Kidney (tissue), 14 donors: ENCODE results near the gene AADACL3. TPM values are rescaled to one million over a fixed set of nuclear protein-coding genes. Genes with fewer than 3 reads are reported as not detected.

Source experiments
- DNase-seq, 5 donors: peaks; one replicate each; pipeline ENCODE4 v3.0.0-alpha.2; 2013 to 2020
- FAIRE-seq: peaks from 2 replicates; lab custom pipeline; 2012; peaks lifted over from hg19 to GRCh38; lab: Jason Lieb, UNC
- H3K27ac ChIP-seq, 2 donors: one replicate each; pipeline ENCODE4 v1.7.0; 2013; ENCODE audit warnings: low read depth in 2 of 2, low read length in 2 of 2, inconsistent platforms in 1 of 2
- H3K27me3 ChIP-seq: one replicate; pipeline ENCODE4 v1.7.1; 2013; ENCODE audit warnings: low read length, inconsistent platforms; ENCODE audit not compliant: control insufficient read depth, insufficient read depth
- H3K36me3 ChIP-seq, 3 donors: one replicate each; pipeline versions ENCODE4 v1.7.0 to v1.7.1; 2013; ENCODE audit warnings: low read length in 3 of 3, control low read depth in 1 of 3, inconsistent platforms in 1 of 3; ENCODE audit not compliant: insufficient read depth in 3 of 3, control insufficient read depth in 2 of 3
- H3K4me1 ChIP-seq, 3 donors: one replicate each; pipeline versions ENCODE4 v1.7.0 to v1.7.1; 2013; ENCODE audit warnings: low read length in 3 of 3, inconsistent platforms in 1 of 3, low read depth in 1 of 3; ENCODE audit not compliant: control insufficient read depth in 2 of 3, insufficient read depth in 2 of 3
- H3K4me3 ChIP-seq, 3 donors: one replicate each; pipeline versions ENCODE4 v1.7.0 to v1.8.1; 2013; ENCODE audit warnings: low read length in 3 of 3, control low read depth in 1 of 3, inconsistent platforms in 1 of 3
- H3K9ac ChIP-seq, 3 donors: one replicate each; pipeline versions ENCODE4 v1.7.0 to v1.7.1; 2013; ENCODE audit warnings: low read length in 3 of 3, control low read depth in 1 of 3, inconsistent platforms in 1 of 3
- H3K9me3 ChIP-seq, 3 donors: one replicate each; pipeline versions ENCODE4 v1.7.0 to v1.7.1; 2013; ENCODE audit warnings: low read length in 3 of 3, control low read depth in 1 of 3, inconsistent platforms in 1 of 3; ENCODE audit not compliant: control insufficient read depth in 2 of 3, insufficient read depth in 1 of 3
- CTCF ChIP-seq: IDR thresholded peaks from 3 replicates; pipeline ENCODE4 v1.5.1; 2012; ENCODE audit warnings: mild to moderate bottlenecking, moderate library complexity, borderline replicate concordance; ENCODE audit not compliant: insufficient read depth; ENCODE audit errors: extremely low read depth
- intact Hi-C: fragments of 100-400 bp; cut with DNase I; formaldehyde crosslinking; loops from one replicate; pipeline ENCODE4 v1.11.1; 2022
- polyA plus RNA-seq: library from polyadenylated mRNA; stranded (reverse); fragments of 350-450 nt; fragmentation: Illumina TruSeq; extraction: RNeasy Lipid Tissue Mini Kit (QIAGEN cat#74804); gene quantifications from one replicate; pipeline ENCODE4 v1.2.3, GENCODE V29; 2014; ENCODE audit warnings: low read depth, low replicate concordance; ENCODE audit not compliant: insufficient read depth
- total RNA-seq: library from RNA; stranded (reverse); fragmentation: NEBNext Ultra II Directional; extraction: Animal tissue kit (Norgen Biotek cat#: 25700); gene quantifications from one replicate; pipeline ENCODE4 v1.2.1, GENCODE V29; 2021
- donor health status: control.
- donor health status: control.
- donor health status: control.
- donor health status: control.
- donor health status: control.
- donor health status: DM: yes; HTN: yes; CAD: no.
- donor health status: Normal renal cell carcinoma (clear cell type).

AADACL3 gene
- total and polyA plus RNA-seq, 2 donors from 2014 or later = not detected

DNA sequence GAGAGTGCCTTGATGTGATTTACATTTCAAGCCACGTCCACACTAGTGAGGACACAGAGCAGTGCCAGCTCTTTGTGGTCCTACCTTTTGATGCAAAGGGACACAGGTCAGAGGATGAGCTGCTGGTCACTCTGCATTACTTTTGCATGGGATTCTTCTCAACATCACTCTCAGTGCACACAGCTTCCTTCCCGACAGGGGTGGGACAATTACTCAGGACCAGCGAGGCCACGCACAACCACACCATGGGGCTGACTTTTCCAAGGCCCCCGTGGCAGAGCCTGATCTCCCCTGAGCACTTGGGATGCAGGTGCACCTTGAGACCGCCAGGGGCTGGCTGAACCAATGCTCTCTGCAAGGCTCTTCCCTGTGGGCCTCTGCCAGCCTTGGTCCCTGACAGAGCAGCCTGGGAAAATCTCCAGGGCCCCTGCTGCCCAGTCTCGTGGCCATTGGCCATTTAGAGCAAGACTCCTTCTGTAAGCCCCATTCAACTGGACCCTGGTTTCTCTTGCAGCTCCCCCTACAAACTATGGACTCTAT, 44.4 kb downstream of the AADACL3 start:
- FAIRE-seq (no peak), DNase-seq (no peak)
- Histone ChIP-seq H3K27me3 (no peaks in the 10 kb centered on the region), H3K36me3 (no peaks in the 10 kb centered on the region), H3K4me3 (no peak overlapping the region), H3K27ac (no peak overlapping the region), H3K4me1 (no peaks in the 10 kb centered on the region), H3K9ac (no peak overlapping the region), H3K9me3 (no peaks in the 10 kb centered on the region)
- TF ChIP-seq CTCF = no peak
- intact Hi-C loops = no loop called here

DNA sequence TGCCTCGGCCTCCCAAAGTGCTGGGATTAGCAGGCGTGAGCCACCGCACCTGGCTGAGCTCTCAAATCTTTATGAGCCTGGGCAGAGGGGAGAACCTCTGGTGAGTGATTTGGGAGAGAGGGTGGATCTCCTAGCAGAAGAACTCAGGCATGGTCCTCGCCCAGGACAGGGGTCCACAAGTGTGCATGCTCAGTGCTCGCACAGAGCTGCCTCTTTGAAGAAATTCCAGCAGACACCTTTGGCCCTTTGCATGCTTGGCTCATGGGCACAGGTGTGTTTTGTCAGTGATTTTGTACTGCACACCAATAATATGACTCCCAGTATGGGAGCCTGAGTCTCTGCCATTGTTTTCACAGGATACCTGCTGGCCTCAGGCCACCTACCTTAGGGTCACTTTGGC, 45.9 kb downstream of the AADACL3 start:
- H3K4me1 ChIP-seq = no peaks in the 10 kb centered on the region
- DNase-seq (no peak), FAIRE-seq (no peak)
- H3K9ac ChIP-seq = no peak overlapping the region
- intact Hi-C loops = no loop called here
- no peaks in the 10 kb centered on the region for H3K36me3 ChIP-seq
- H3K4me3 ChIP-seq = no peak overlapping the region
- no peak overlapping the region for H3K27ac ChIP-seq
- TF ChIP-seq CTCF = no peak
- H3K27me3 ChIP-seq = no peaks in the 10 kb centered on the region
- no peaks in the 10 kb centered on the region for H3K9me3 ChIP-seq

- TF ChIP-seq CTCF = no peak
- no peaks in the 10 kb centered on the region for H3K4me1 ChIP-seq
- H3K9me3 ChIP-seq = no peaks in the 10 kb centered on the region
- H3K9ac ChIP-seq = no peak overlapping the region
- DNase-seq (no peak), FAIRE-seq (no peak)
- no peak overlapping the region for H3K4me3 ChIP-seq
- intact Hi-C loops = no loop called here
- no peak overlapping the region for H3K27ac ChIP-seq
- H3K27me3 ChIP-seq = no peaks in the 10 kb centered on the region
- H3K36me3 ChIP-seq = no peaks in the 10 kb centered on the region
Measured at GRCh38 chr1:12762766-12763165, 46.9 kb downstream of the AADACL3 start.

- no peak overlapping the region for H3K4me3 ChIP-seq
- no peaks in the 10 kb centered on the region for H3K4me1 ChIP-seq
- no peak overlapping the region for H3K27ac ChIP-seq
- DNase-seq (no peak), FAIRE-seq (no peak)
- no peak for TF ChIP-seq CTCF
- no peaks in the 10 kb centered on the region for H3K9me3 ChIP-seq
- H3K27me3 ChIP-seq = no peaks in the 10 kb centered on the region
- no peaks in the 10 kb centered on the region for H3K36me3 ChIP-seq
- H3K9ac ChIP-seq = no peak overlapping the region
- intact Hi-C loops = no loop called here
Measured at GRCh38 chr1:12763479-12763878, 47.6 kb downstream of the AADACL3 start.
